HEK293 (cell line): ENCODE results near the gene KATNAL1.

Source experiments
- CTCF ChIA-PET: fragments of 350-600 bp; formaldehyde crosslinking; extraction: SDS; loops from one replicate; lab custom pipeline; 2021; ENCODE audit warnings: antibody characterized with exemption; lab: Yijun Ruan, JAX
- POLR2A ChIA-PET: fragments of 300-600 bp; formaldehyde crosslinking; extraction: SDS; loops from one replicate; lab custom pipeline; 2020; ENCODE audit warnings: antibody characterized with exemption, inconsistent platforms; lab: Yijun Ruan, JAX
- H3K27ac ChIP-seq: fragments of 200-500 bp; sonication (Bioruptor generic); 2 replicates; pipeline ENCODE4 v1.5.1; 2014; ENCODE audit warnings: low read depth, low read length, control low read depth, inconsistent platforms; ENCODE audit errors: extremely low read depth
- H3K36me3 ChIP-seq, 2 experiments: fragments of 200-500 bp in 1 of 2; sonication (Bioruptor generic) in 1 of 2; 1 replicate in 1 of 2; 2 replicates in 1 of 2; pipeline ENCODE4 v1.5.1; 2014 to 2017; ENCODE audit warnings: inconsistent platforms in 2 of 2, low read length in 2 of 2; ENCODE audit not compliant: control insufficient read depth in 2 of 2, insufficient read depth in 1 of 2
- H3K4me1 ChIP-seq: fragments of 200-500 bp; sonication (Bioruptor generic); 2 replicates; pipeline ENCODE4 v1.5.1; 2014; ENCODE audit warnings: mild to moderate bottlenecking, low read length, inconsistent platforms; ENCODE audit not compliant: control insufficient read depth, insufficient read depth
- H3K4me3 ChIP-seq: 2 replicates; pipeline ENCODE4 v1.5.1; 2011; ENCODE audit warnings: low read depth, mild to moderate bottlenecking, control low read depth, low read length, moderate library complexity
- H3K9me3 ChIP-seq: fragments of 200-500 bp; sonication (Bioruptor generic); 2 replicates; pipeline ENCODE4 v1.5.1; 2014; ENCODE audit warnings: low read depth, low read length, inconsistent platforms; ENCODE audit not compliant: control insufficient read depth, insufficient read depth
- GLIS2 ChIP-seq: fragments of 450-650 bp; formaldehyde crosslinking; IDR thresholded peaks from 2 replicates; pipeline ENCODE4 v1.5.1; 2016; ENCODE audit warnings: missing biosample characterization, missing genetic modification characterization
- KLF1 ChIP-seq: fragments of 450-650 bp; formaldehyde crosslinking; IDR thresholded peaks from 2 replicates; pipeline ENCODE4 v1.5.1; 2016; ENCODE audit warnings: missing biosample characterization, missing genetic modification characterization
- KLF16 ChIP-seq: fragments of 450-650 bp; formaldehyde crosslinking; IDR thresholded peaks from 2 replicates; pipeline ENCODE4 v1.5.1; 2017; ENCODE audit warnings: missing biosample characterization, missing genetic modification characterization
- OVOL3 ChIP-seq: fragments of 450-650 bp; formaldehyde crosslinking; IDR thresholded peaks from 2 replicates; pipeline ENCODE4 v1.5.1; 2016; ENCODE audit warnings: missing biosample characterization, missing genetic modification characterization
- SP3 ChIP-seq: fragments of 450-650 bp; formaldehyde crosslinking; IDR thresholded peaks from 2 replicates; pipeline ENCODE4 v1.5.1; 2016; ENCODE audit warnings: missing biosample characterization, missing genetic modification characterization
- ZBTB17 ChIP-seq: fragments of 450-650 bp; formaldehyde crosslinking; IDR thresholded peaks from 2 replicates; pipeline ENCODE4 v1.5.1; 2016; ENCODE audit warnings: missing biosample characterization, missing genetic modification characterization
- ZBTB20 ChIP-seq: fragments of 450-650 bp; formaldehyde crosslinking; IDR thresholded peaks from 2 replicates; pipeline ENCODE4 v1.5.1; 2016; ENCODE audit warnings: missing biosample characterization, missing genetic modification characterization
- ZEB2 ChIP-seq: fragments of 450-650 bp; formaldehyde crosslinking; IDR thresholded peaks from 2 replicates; pipeline ENCODE4 v1.5.1; 2016; ENCODE audit warnings: missing biosample characterization, missing genetic modification characterization
- ZFHX2 ChIP-seq: fragments of 450-650 bp; formaldehyde crosslinking; conservative IDR thresholded peaks from 2 replicates; pipeline ENCODE4 v1.5.1; 2016; ENCODE audit warnings: missing biosample characterization, missing genetic modification characterization
- ZNF140 ChIP-seq: fragments of 450-650 bp; formaldehyde crosslinking; IDR thresholded peaks from 2 replicates; pipeline ENCODE4 v1.5.1; 2016; ENCODE audit warnings: missing biosample characterization, missing genetic modification characterization
- ZNF175 ChIP-seq: fragments of 450-650 bp; formaldehyde crosslinking; IDR thresholded peaks from 2 replicates; pipeline ENCODE4 v1.5.1; 2016; ENCODE audit warnings: missing biosample characterization, missing genetic modification characterization
- ZNF394 ChIP-seq: fragments of 450-650 bp; formaldehyde crosslinking; IDR thresholded peaks from 2 replicates; pipeline ENCODE4 v1.5.1; 2016; ENCODE audit warnings: missing biosample characterization, missing genetic modification characterization, mild to moderate bottlenecking, moderate library complexity, borderline replicate concordance
- ZNF596 ChIP-seq: fragments of 450-650 bp; IDR thresholded peaks from 2 replicates; pipeline ENCODE4 v1.5.0; 2018; ENCODE audit warnings: missing biosample characterization, mild to moderate bottlenecking, missing genetic modification characterization, moderate library complexity
- ZNF76 ChIP-seq: fragments of 450-650 bp; formaldehyde crosslinking; IDR thresholded peaks from 2 replicates; pipeline ENCODE4; 2016; ENCODE audit warnings: low read depth, missing biosample characterization, missing genetic modification characterization, borderline replicate concordance
- ZNF843 ChIP-seq: fragments of 450-650 bp; formaldehyde crosslinking; IDR thresholded peaks from 2 replicates; pipeline ENCODE4 v1.5.1; 2016; ENCODE audit warnings: missing biosample characterization, missing genetic modification characterization
- TF ChIP-seq, protein P1 (sequence below): fragments of 450-650 bp; formaldehyde crosslinking; IDR thresholded peaks from 2 replicates; pipeline ENCODE4 v1.5.1; 2016; ENCODE audit warnings: missing biosample characterization, missing genetic modification characterization, borderline replicate concordance
- TF ChIP-seq, protein P2 (sequence below): fragments of 450-650 bp; formaldehyde crosslinking; IDR thresholded peaks from 2 replicates; pipeline ENCODE4 v1.5.1; 2016; ENCODE audit warnings: missing biosample characterization, missing genetic modification characterization
- TF ChIP-seq, protein P3 (sequence below): fragments of 450-650 bp; formaldehyde crosslinking; IDR thresholded peaks from 2 replicates; pipeline ENCODE4 v1.5.1; 2016; ENCODE audit warnings: missing biosample characterization, missing genetic modification characterization
- TF ChIP-seq, protein P4 (sequence below): fragments of 450-650 bp; formaldehyde crosslinking; IDR thresholded peaks from 2 replicates; pipeline ENCODE4 v1.5.1; 2017; ENCODE audit warnings: missing biosample characterization, missing genetic modification characterization
- TF ChIP-seq, protein P5 (sequence below): sonication (generic); formaldehyde crosslinking; IDR thresholded peaks from 2 replicates; pipeline ENCODE4 v1.8.1; 2022; ENCODE audit warnings: mild to moderate bottlenecking, moderate library complexity, missing genetic modification reagents

Gene KATNAL1

DNA sequence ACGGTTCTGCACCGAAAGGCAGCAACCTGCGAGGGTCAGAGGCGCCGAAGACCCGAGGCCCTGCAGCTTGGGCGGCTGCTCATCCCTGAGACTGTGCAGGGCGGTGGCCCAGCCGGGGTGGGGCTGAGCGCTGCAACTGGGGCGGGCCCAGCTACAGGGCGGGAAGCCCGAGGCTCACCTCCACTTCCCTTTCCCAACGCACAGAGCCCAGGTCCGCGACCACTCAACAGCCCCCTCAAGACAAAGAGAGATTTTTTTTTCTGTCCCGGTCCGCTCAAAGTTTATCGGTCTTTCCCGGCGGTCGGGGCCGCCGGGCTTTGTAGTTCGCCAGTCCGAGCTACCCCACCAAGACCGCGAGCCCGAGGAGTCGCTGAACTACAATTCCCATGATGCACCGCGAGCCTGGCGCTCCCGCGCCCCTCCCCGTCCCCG, 573 bp downstream of the KATNAL1 start (continued):
- no peak for TF ChIP-seq ZNF596 (tag by site-specific recombination)
- TF ChIP-seq, protein P1, sequence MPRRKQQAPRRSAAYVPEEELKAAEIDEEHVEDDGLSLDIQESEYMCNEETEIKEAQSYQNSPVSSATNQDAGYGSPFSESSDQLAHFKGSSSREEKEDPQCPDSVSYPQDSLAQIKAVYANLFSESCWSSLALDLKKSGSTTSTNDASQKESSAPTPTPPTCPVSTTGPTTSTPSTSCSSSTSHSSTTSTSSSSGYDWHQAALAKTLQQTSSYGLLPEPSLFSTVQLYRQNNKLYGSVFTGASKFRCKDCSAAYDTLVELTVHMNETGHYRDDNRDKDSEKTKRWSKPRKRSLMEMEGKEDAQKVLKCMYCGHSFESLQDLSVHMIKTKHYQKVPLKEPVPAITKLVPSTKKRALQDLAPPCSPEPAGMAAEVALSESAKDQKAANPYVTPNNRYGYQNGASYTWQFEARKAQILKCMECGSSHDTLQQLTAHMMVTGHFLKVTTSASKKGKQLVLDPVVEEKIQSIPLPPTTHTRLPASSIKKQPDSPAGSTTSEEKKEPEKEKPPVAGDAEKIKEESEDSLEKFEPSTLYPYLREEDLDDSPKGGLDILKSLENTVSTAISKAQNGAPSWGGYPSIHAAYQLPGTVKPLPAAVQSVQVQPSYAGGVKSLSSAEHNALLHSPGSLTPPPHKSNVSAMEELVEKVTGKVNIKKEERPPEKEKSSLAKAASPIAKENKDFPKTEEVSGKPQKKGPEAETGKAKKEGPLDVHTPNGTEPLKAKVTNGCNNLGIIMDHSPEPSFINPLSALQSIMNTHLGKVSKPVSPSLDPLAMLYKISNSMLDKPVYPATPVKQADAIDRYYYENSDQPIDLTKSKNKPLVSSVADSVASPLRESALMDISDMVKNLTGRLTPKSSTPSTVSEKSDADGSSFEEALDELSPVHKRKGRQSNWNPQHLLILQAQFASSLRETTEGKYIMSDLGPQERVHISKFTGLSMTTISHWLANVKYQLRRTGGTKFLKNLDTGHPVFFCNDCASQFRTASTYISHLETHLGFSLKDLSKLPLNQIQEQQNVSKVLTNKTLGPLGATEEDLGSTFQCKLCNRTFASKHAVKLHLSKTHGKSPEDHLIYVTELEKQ, result no peak
- TF ChIP-seq ZNF843 (tag by site-specific recombination), result no peak
- TF ChIP-seq, protein P2, sequence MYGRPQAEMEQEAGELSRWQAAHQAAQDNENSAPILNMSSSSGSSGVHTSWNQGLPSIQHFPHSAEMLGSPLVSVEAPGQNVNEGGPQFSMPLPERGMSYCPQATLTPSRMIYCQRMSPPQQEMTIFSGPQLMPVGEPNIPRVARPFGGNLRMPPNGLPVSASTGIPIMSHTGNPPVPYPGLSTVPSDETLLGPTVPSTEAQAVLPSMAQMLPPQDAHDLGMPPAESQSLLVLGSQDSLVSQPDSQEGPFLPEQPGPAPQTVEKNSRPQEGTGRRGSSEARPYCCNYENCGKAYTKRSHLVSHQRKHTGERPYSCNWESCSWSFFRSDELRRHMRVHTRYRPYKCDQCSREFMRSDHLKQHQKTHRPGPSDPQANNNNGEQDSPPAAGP, result no peak
- peak; percentile 63 for TF ChIP-seq SP3 (tag by site-specific recombination)
- TF ChIP-seq ZNF140, result no peak
- peak; percentile 96 for TF ChIP-seq ZNF76 (tag by site-specific recombination)
- TF ChIP-seq KLF1, result peak; percentile 84
- peak; percentile 60 for TF ChIP-seq ZBTB17 (tag by site-specific recombination)
- no peak for TF ChIP-seq ZNF175 (tag by site-specific recombination)
- TF ChIP-seq ZFHX2 (tag by site-specific recombination), result no peak
- TF ChIP-seq ZEB2 (tag by site-specific recombination), result 0 out of 2 replicates have a peak, but pooled peaks have one; percentile 25
- no peak for TF ChIP-seq OVOL3 (tag by site-specific recombination)
- TF ChIP-seq, protein P3, sequence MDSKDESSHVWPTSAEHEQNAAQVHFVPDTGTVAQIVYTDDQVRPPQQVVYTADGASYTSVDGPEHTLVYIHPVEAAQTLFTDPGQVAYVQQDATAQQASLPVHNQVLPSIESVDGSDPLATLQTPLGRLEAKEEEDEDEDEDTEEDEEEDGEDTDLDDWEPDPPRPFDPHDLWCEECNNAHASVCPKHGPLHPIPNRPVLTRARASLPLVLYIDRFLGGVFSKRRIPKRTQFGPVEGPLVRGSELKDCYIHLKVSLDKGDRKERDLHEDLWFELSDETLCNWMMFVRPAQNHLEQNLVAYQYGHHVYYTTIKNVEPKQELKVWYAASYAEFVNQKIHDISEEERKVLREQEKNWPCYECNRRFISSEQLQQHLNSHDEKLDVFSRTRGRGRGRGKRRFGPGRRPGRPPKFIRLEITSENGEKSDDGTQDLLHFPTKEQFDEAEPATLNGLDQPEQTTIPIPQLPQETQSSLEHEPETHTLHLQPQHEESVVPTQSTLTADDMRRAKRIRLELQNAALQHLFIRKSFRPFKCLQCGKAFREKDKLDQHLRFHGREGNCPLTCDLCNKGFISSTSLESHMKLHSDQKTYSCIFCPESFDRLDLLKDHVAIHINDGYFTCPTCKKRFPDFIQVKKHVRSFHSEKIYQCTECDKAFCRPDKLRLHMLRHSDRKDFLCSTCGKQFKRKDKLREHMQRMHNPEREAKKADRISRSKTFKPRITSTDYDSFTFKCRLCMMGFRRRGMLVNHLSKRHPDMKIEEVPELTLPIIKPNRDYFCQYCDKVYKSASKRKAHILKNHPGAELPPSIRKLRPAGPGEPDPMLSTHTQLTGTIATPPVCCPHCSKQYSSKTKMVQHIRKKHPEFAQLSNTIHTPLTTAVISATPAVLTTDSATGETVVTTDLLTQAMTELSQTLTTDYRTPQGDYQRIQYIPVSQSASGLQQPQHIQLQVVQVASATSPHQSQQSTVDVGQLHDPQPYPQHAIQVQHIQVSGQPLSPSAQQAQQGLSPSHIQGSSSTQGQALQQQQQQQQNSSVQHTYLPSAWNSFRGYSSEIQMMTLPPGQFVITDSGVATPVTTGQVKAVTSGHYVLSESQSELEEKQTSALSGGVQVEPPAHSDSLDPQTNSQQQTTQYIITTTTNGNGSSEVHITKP (tag by site-specific recombination), result peak; percentile 80
- 0 out of 2 replicates have a peak, but pooled peaks have one; percentile 40 for TF ChIP-seq ZNF394 (tag by site-specific recombination)

DNA sequence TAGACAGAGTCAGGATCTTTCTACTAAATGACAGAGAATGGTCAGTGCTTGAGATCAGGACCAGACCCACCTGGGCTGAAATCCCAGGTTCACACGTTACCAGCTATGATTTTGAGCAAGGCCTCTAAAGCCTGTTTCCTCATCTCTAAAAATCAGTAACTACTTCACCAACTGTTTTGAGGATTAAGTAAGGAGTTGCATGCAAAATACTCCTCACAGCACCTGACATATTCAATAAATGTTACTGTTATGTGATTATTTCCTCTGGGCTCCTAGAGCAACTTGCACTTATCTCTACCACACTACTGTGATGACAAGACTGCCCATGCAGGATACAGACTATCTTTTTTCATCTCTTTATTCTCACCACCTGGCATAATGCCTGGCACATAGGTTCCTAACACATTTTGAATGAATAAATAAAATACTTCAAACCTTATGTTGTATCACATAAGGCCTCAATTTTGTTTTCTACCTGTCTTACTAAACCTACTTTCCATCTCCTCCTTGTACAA, 1.8 kb downstream of the KATNAL1 start:
- Histone ChIP-seq H3K27ac (no peak overlapping the region), H3K4me1 (peaks cover 5% of the 10 kb centered on the region; the same call in 1 of the 2 replicates), H3K36me3 (no peaks in the 10 kb centered on the region), H3K4me3 (no peak overlapping the region; the same call in 1 of the 2 replicates), H3K9me3 (no peaks in the 10 kb centered on the region)
- ChIA-PET CTCF (no interaction called here), POLR2A (no interaction called here)
- TF ChIP-seq ZBTB20 (no peak), KLF16 (no peak), ZNF394 (tag by site-specific recombination) (no peak), GLIS2 (no peak)
- TF ChIP-seq, protein P4, sequence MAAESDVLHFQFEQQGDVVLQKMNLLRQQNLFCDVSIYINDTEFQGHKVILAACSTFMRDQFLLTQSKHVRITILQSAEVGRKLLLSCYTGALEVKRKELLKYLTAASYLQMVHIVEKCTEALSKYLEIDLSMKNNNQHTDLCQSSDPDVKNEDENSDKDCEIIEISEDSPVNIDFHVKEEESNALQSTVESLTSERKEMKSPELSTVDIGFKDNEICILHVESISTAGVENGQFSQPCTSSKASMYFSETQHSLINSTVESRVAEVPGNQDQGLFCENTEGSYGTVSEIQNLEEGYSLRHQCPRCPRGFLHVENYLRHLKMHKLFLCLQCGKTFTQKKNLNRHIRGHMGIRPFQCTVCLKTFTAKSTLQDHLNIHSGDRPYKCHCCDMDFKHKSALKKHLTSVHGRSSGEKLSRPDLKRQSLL (tag by site-specific recombination), result no peak
- TF ChIP-seq, protein P5, sequence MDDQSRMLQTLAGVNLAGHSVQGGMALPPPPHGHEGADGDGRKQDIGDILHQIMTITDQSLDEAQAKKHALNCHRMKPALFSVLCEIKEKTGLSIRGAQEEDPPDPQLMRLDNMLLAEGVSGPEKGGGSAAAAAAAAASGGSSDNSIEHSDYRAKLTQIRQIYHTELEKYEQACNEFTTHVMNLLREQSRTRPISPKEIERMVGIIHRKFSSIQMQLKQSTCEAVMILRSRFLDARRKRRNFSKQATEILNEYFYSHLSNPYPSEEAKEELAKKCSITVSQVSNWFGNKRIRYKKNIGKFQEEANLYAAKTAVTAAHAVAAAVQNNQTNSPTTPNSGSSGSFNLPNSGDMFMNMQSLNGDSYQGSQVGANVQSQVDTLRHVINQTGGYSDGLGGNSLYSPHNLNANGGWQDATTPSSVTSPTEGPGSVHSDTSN (CRISPR knock-in tag), result no peak
